ENCODE data around the gene CD40.

DNA sequence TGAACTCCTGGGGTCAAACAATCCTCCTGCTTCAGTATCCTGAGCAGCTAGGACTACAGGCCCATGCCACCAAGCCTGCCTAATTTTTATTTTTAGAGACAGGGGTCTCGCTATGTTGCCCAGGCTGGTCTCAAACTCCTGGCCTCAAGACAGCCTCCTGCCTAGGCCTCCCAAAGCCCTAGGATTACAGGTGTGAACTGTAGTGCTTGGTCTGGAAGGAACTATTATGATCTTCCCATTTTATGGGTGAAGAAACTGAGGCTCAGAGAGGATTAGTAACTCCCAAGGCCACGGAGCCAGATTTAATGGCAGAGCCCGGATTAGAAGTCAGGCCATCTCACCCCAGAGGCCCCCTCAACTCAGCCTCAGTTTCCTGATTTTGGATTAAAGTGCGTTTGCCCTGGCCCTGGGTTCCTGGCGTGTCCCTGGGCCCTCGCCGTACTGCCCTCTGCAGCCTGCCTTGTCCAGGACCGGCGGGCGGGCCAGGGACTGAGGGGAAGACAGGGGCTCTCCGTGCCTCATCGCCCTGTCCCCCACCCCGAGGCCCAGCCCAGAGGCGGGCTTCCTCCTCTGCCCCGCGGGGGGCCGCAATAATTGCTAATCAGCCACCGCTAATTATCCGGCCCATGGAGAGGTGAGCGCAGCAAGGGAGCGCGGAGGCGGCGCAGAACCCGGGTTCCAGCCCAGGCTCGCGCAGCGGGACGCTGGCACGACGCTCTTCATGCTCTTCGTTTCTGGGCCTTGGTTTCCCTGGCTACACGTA, 34.9 kb downstream of the CD40 start:
- TF ChIP-seq, protein P1, sequence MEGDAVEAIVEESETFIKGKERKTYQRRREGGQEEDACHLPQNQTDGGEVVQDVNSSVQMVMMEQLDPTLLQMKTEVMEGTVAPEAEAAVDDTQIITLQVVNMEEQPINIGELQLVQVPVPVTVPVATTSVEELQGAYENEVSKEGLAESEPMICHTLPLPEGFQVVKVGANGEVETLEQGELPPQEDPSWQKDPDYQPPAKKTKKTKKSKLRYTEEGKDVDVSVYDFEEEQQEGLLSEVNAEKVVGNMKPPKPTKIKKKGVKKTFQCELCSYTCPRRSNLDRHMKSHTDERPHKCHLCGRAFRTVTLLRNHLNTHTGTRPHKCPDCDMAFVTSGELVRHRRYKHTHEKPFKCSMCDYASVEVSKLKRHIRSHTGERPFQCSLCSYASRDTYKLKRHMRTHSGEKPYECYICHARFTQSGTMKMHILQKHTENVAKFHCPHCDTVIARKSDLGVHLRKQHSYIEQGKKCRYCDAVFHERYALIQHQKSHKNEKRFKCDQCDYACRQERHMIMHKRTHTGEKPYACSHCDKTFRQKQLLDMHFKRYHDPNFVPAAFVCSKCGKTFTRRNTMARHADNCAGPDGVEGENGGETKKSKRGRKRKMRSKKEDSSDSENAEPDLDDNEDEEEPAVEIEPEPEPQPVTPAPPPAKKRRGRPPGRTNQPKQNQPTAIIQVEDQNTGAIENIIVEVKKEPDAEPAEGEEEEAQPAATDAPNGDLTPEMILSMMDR (IDR thresholded peaks at IDR 0.05; ENCODE audit: control extremely low read depth in 1 of 3, insufficient read depth in 1 of 3, low read depth in 1 of 3, low read length in 3 of 3), result no peak
- TF ChIP-seq EZH2 (IDR thresholded peaks at IDR 0.05; ENCODE audit: low read depth, low read length, severe bottlenecking) (no peak), ASH2L (IDR thresholded peaks at IDR 0.05; ENCODE audit: low read length) (no peak)

Measured in H1 (cell line).